ENCODE results near the gene EYA3.
A peak's percentile ranks its signal among the peaks of the same experiment; 100 is the strongest.

The EYA3 gene

DNA sequence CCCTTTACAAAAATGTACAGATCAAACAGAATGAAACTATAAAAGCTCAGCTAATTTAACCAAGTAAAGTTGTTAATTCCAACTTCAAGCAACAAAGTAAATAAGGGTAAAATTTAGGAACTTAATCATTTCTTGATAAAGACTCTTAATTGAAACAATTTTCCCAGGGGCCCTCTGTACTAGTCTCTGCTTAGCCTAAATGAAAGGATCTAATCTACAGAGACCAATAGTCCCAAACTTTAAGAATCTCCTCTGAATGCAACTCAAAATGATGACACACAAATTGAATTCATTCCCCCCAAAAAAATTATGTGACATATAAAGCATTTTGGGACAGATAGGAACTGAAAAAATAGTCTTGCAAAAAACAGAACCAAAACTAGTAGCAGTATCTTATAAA is 16.6 kb downstream of the EYA3 start:
- H3K27me3 Mint-ChIP-seq, result no peaks in the 10 kb centered on the region
- DNase-seq, result no peak
- no peak overlapping the region for H3K4me3 Mint-ChIP-seq
- peaks cover 9% of the 10 kb centered on the region for H3K36me3 Mint-ChIP-seq
- CTCF ChIA-PET, result no interaction called here
- peaks cover 21% of the 10 kb centered on the region for H3K4me1 Mint-ChIP-seq
- H3K9me3 Mint-ChIP-seq, result no peaks in the 10 kb centered on the region
- no peak overlapping the region for H3K27ac Mint-ChIP-seq

DNA sequence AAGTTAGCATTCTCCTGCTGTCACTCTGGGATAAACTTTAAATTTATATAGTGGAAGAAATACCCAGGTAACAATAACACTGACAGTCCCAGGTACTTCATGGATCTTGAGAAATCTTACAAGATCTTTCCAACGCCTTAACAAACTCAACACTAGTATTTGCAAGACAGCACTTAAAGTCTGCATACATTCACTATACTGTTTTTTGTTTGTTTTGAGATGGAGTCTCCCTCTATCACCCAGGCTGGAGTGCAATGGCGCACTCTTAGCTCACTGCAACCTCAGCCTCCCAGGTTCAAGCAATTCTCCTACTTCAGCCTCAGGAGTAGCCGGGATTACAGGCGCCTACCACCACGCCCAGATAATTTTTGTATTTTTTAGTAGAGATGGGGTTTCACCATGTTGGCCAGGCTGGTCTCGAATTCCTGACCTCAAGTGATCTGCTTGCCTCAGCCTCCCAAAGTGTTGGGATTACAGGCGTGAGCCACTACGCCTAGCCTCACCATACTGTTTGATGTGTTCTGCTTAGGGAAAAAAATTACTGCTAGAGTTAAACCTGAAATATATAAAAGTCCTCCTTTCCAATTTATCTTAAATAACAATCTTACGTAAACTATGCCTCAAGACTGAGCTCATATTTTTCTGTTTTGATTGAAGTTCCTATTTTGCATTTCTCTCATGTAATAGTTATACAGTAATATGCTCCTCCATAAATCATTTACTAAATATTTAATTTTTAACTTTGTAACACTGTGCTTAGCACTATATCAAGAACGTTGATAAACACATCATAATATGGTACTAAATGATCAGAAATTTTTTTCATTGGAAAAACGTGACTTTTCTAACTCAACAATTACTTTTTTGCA is 17.5 kb downstream of the EYA3 start:
- H3K27ac Mint-ChIP-seq, result no peak overlapping the region
- peaks cover 9% of the 10 kb centered on the region for H3K36me3 Mint-ChIP-seq
- H3K27me3 Mint-ChIP-seq, result no peaks in the 10 kb centered on the region
- no peaks in the 10 kb centered on the region for H3K9me3 Mint-ChIP-seq
- peaks cover 21% of the 10 kb centered on the region for H3K4me1 Mint-ChIP-seq
- CTCF ChIA-PET, result no interaction called here
- H3K4me3 Mint-ChIP-seq, result no peak overlapping the region
- no peak for DNase-seq

DNA sequence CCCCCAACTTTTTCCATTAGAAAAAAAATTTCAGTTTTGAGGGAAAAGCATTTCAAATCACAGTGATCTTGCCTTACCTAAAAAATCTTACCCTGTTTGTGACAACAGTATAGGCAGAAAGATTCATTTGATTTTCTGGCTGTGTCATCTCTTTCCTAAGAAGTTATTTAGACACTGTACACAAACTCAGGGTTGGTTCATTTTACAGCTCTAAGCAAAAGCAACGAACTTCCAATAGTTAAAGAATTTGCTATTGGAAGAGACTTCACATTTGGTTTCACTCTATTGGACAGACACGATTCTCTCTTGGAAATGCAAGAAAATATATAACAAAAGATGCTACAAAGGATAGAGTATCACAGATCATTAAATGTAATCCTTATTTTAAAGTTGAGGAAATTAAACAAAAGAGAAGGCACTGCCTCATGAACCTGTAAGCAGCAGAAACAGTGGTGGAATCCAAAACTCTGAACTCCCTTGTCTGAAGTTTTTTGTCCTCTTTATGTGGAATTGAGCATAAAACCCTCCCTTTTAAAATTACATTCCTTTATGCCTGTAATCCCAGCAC is 20.8 kb downstream of the EYA3 start:
- CTCF ChIA-PET, result interaction anchor here (0.6 kb wide), 1 partner anchor 106 kb away, joined by 3 read pairs; no protein-coding TSS in a partner anchor
- Mint-ChIP-seq H3K4me3 (no peak overlapping the region), H3K27ac (no peak overlapping the region), H3K36me3 (peaks cover 9% of the 10 kb centered on the region), H3K9me3 (no peaks in the 10 kb centered on the region), H3K4me1 (peaks cover 14% of the 10 kb centered on the region), H3K27me3 (no peaks in the 10 kb centered on the region)
- no peak for DNase-seq

DNA sequence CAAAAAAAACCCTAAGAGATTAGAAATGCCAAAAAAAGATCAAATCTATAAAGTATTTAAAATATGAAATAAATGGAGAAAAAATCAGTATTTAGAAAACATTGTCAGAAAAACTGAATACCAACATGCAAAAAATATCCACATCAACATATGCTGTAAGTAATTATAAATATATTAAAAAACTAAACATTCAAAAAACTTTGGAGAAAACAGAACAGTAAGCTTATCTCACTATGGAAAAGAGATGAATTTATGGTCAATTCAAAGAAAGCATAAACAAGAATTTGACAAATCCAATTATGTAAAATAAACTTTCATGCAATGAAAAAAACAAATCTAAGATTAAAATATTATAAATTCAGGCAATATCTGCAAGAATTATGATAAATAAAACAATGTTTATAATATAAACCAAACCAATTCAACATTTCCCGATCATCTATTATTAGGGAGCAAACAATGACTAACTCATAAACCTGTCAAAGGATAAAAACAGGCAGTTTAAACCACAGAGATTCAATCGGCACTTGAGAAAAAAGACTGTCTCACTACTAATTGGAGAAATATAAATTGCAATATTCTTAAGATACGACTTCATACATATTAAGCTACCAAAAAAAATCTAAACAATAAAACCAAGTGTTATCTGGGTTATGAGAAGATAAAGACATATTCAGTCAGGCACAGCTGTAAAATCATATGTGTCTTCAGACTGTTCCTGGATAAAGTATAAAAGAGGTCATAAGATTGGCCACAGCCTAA is 21.8 kb downstream of the EYA3 start:
- DNase-seq, result no peak
- Mint-ChIP-seq H3K36me3 (peaks cover 7% of the 10 kb centered on the region), H3K4me3 (no peak overlapping the region), H3K27me3 (no peaks in the 10 kb centered on the region), H3K4me1 (peaks cover 17% of the 10 kb centered on the region), H3K9me3 (no peaks in the 10 kb centered on the region), H3K27ac (no peak overlapping the region)
- CTCF ChIA-PET, result interaction anchor here (0.6 kb wide), 2 partner anchors 29 to 107 kb away, joined by 3 read pairs; no protein-coding TSS in a partner anchor

DNA sequence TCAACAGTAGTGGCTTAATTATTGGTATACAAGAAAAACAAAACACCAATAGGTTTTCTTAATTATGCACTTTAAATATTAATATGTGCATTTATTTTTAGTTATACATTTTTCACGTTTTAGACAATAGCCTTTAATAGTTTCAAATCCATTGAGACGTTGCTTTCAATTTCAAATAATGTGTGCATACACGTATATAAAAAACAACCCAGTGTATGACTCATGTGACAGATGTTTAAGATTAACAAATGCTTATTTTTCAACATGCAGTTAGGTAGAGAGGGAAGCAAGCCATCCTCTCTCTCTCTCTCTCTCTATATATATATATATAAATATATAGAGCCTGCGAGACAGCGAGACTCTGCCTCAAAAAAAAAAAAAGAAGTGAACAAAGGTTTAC is 24.3 kb downstream of the EYA3 start:
- no peaks in the 10 kb centered on the region for H3K27me3 Mint-ChIP-seq
- no peaks in the 10 kb centered on the region for H3K9me3 Mint-ChIP-seq
- CTCF ChIA-PET, result no interaction called here
- DNase-seq, result no peak
- H3K4me3 Mint-ChIP-seq, result no peak overlapping the region
- no peak overlapping the region for H3K27ac Mint-ChIP-seq
- H3K4me1 Mint-ChIP-seq, result peaks cover 23% of the 10 kb centered on the region
- peaks cover 13% of the 10 kb centered on the region for H3K36me3 Mint-ChIP-seq

DNA sequence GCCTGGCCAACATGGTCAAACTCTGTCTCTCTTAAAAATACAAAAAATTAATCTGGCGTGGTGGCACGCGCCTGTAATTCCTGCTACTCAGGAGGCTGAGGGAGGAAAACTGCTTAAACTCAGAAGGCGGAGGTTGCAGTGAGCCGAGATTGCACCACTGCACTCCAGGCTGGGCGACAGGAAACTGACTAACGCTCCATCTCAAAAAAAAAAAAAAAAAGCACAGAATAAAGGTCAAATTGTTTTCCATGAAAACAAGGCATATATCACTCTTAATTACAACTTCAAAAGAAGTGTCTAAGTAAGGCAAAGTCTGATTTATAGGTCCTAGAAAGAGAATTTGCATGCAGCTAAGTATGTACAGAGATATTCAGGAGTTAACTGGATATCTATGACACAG is 25.6 kb downstream of the EYA3 start:
- Mint-ChIP-seq H3K4me3 (no peak overlapping the region), H3K9me3 (no peaks in the 10 kb centered on the region), H3K27ac (no peak overlapping the region), H3K36me3 (peaks cover 13% of the 10 kb centered on the region), H3K27me3 (no peaks in the 10 kb centered on the region), H3K4me1 (peaks cover 29% of the 10 kb centered on the region)
- no peak for DNase-seq
- CTCF ChIA-PET, result no interaction called here

DNA sequence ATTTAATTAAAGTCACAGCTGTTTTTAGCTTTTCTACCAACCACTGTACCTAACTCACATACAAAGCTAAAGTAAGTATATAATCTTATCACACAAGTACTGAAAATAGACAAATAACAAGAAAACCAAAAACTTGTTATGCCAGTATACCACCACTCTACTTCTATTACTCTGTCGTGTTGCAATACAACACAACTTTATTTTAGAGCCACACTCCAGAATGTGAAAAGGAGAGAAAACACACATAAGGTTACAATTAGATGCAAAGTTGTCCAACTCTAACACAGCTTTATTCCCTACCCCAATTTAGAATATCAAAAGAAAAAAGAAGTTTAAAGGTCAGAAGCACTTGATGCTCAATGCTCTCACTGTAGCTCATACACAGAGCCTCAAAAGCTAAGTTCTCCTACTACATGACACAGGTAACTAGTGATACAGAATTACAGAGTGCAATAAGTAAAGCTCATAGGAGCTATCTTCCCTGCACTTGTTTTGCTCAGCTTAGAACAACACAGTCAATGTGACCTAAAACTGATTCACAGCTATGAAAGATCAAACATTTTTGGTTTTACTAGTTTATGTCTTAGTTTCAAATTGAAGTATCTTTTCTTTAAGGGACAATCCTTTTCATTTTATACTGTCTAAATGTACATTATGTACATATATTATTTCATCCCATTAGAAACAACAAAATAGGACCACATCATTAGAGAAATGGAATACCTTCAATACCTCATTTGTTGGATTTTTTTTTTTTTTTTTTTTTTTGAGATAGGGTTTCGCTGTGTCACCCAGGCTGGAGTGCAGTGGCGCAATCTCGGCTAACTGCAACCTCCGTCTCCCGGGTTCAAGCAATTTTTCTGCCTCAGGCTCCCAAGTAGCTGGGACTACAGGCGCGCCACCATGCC is 29.2 kb downstream of the EYA3 start:
- no peaks in the 10 kb centered on the region for H3K27me3 Mint-ChIP-seq
- no peak overlapping the region for H3K4me3 Mint-ChIP-seq
- CTCF ChIA-PET, result no interaction called here
- H3K27ac Mint-ChIP-seq, result no peak overlapping the region
- no peaks in the 10 kb centered on the region for H3K9me3 Mint-ChIP-seq
- H3K4me1 Mint-ChIP-seq, result peaks cover 40% of the 10 kb centered on the region
- peaks cover 17% of the 10 kb centered on the region for H3K36me3 Mint-ChIP-seq
- no peak for DNase-seq

DNA sequence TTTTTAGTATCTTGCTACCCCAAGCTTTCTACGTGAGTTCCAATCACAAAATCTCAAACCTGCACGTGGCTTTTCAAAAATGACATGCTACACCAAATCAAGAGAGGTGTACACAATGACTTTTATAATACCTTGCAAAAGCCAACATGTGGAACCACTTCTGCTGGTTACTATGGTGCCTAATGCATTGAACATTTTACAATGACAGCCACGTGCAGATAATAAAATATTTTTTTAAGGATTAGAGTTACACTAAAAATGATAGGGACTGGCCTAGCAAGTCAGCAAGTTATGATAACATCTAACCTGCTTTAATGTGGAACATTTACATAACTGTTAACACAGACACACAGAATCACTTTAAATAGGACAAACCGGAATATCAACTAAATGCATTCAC is 30.2 kb downstream of the EYA3 start:
- Mint-ChIP-seq H3K27me3 (no peaks in the 10 kb centered on the region), H3K36me3 (peaks cover 19% of the 10 kb centered on the region), H3K9me3 (no peaks in the 10 kb centered on the region), H3K27ac (no peak overlapping the region), H3K4me3 (no peak overlapping the region), H3K4me1 (peaks cover 36% of the 10 kb centered on the region)
- DNase-seq, result no peak
- CTCF ChIA-PET, result no interaction called here

DNA sequence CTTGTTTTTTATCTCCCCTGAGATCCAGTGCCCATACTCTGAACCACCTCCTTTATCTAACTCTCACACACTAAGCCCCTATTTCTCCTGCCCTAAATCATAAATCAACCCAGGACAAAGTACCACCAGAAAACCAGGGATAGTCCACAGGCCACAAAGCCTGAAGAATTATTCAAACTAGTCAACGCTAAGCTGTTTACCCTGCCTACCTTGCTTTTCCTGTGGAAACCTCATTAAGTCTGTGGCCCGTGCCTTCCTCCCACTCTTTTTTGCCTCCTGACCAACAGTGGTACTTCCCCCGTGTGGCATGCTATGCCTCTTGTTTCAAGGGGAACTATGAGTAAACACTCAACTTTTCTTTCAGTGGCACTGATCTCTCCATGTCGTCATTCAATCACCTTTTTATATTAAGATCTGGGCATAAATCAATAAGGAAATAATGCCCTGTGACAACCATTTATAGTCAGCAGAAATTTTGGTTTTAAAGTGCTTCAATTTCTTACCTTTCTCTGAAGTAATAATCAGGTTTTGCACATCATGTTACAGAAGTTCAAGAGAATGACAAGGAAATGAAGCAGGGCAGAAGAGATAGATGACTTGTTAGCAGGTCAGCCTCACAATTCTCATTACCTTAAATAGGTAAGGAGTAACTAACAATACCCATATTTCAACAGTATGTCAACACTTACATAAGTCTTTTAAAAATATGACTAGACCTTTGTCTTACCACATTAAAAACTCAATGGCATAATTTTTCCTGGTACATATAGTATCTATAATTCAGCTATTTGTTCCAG is 32.1 kb downstream of the EYA3 start:
- peaks cover 29% of the 10 kb centered on the region for H3K4me1 Mint-ChIP-seq
- H3K9me3 Mint-ChIP-seq, result no peaks in the 10 kb centered on the region
- no peak overlapping the region for H3K4me3 Mint-ChIP-seq
- H3K36me3 Mint-ChIP-seq, result peaks cover 21% of the 10 kb centered on the region
- peak overlapping the region; percentile 62 for H3K27ac Mint-ChIP-seq
- CTCF ChIA-PET, result interaction anchor here (0.8 kb wide), 1 partner anchor 115 kb away, joined by 3 read pairs; no protein-coding TSS in a partner anchor
- peak; percentile 49 for DNase-seq
- no peaks in the 10 kb centered on the region for H3K27me3 Mint-ChIP-seq

DNA sequence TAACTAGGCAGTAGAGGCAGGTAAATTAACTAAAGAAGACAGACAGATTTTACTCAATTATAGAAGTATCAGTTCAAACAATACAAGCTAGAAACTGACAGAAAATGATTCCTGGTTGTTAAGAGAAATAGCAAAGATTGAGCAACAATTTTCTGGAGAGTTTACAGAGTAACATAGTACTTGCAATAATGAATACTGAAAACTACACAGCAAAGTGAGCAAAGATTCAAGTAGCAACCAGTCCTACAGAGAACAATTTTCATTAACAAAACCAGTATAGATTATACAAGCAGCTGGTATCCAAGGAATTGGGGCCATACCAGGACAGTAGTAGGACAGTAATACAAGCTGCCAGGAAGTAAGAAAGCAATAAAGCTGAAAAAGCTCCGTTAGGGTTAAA is 37.6 kb downstream of the EYA3 start:
- DNase-seq, result no peak
- CTCF ChIA-PET, result interaction anchor here (1.0 kb wide), 1 partner anchor 110 kb away, joined by 3 read pairs; no protein-coding TSS in a partner anchor

DNA sequence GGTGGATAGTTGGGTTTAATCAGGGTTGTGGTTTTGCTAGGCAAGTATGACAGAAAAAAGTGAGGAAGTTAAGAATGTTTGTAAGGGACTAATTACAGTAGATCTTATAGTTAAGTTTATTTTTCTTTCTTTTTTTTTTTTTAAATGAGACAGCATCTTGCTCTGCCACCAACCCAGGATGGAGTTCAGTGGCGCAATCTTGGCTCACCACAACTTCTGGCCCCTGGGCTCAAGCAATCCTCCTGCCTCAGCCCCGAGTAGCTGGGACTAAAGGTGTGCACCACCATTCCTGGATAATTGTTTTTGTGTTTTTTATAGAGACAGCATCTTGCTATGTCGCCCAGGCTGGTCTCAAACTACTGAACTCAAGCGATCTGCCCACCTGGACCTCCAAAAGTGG is 41.7 kb downstream of the EYA3 start:
- CTCF ChIA-PET, result no interaction called here
- no peak for DNase-seq
- H3K27ac Mint-ChIP-seq, result no peak overlapping the region
- no peaks in the 10 kb centered on the region for H3K4me1 Mint-ChIP-seq
- no peaks in the 10 kb centered on the region for H3K27me3 Mint-ChIP-seq
- H3K36me3 Mint-ChIP-seq, result peaks cover 26% of the 10 kb centered on the region
- no peaks in the 10 kb centered on the region for H3K9me3 Mint-ChIP-seq
- H3K4me3 Mint-ChIP-seq, result no peak overlapping the region

More for the DNA sequence above, 37.6 kb downstream of the EYA3 start:
- peaks cover 23% of the 10 kb centered on the region for H3K36me3 Mint-ChIP-seq
- no peak overlapping the region for H3K4me3 Mint-ChIP-seq
- H3K9me3 Mint-ChIP-seq, result no peaks in the 10 kb centered on the region
- H3K27me3 Mint-ChIP-seq, result no peaks in the 10 kb centered on the region
- peaks cover 5% of the 10 kb centered on the region for H3K4me1 Mint-ChIP-seq
- H3K27ac Mint-ChIP-seq, result no peak overlapping the region

DNA sequence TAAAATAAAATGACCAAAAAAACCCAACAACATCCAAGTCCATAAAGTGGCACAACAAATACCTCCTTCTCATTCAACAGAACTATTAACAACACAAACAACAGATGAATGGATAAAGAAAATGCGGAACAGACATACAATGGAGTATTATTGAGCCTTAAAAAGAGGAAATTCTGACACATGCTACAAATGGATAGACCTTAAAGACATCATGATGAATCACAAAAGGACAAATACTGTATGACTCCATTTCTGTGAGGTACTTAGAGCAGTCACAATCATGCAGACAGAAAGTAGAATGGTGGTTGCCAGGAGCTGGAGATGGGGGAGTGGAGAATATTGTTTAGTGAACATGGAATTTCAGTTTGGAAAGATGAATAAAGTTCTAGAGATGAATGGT is 42.6 kb downstream of the EYA3 start:
- CTCF ChIA-PET, result no interaction called here
- H3K4me3 Mint-ChIP-seq, result no peak overlapping the region
- H3K36me3 Mint-ChIP-seq, result peaks cover 26% of the 10 kb centered on the region
- no peak for DNase-seq
- H3K27me3 Mint-ChIP-seq, result no peaks in the 10 kb centered on the region
- no peak overlapping the region for H3K27ac Mint-ChIP-seq
- H3K9me3 Mint-ChIP-seq, result no peaks in the 10 kb centered on the region
- H3K4me1 Mint-ChIP-seq, result no peaks in the 10 kb centered on the region

DNA sequence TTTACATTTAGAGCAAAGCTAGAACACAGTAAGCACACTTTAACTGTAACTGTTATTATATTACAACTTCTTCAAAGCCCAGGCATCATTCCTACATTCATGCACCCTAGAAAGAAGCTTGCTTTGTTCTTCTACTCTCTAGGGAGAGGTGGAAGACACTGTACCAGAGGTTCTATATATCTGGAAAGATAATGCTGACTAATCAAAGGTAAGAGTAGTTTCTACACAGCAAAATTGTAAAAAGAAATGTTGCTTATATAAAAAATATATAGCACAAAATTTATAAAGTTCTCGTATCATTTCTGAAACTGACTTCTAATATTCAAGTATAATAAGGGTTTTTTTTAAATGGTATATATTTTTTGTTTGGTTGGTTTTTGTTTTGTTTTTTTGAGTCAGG is 44.0 kb downstream of the EYA3 start:
- no peak for DNase-seq
- H3K36me3 Mint-ChIP-seq, result peaks cover 33% of the 10 kb centered on the region
- H3K27ac Mint-ChIP-seq, result no peak overlapping the region
- H3K27me3 Mint-ChIP-seq, result no peaks in the 10 kb centered on the region
- CTCF ChIA-PET, result no interaction called here
- H3K4me3 Mint-ChIP-seq, result no peak overlapping the region
- no peaks in the 10 kb centered on the region for H3K9me3 Mint-ChIP-seq
- H3K4me1 Mint-ChIP-seq, result no peaks in the 10 kb centered on the region
